Measurements from ENCODE around the gene GNAT1. TPM values are rescaled to one million over a fixed set of nuclear protein-coding genes. Genes with fewer than 3 reads are reported as not detected.

GNAT1 gene
- total RNA-seq, 1 experiment from 2014 or later: 0.13 TPM

- 0 out of 2 replicates have a peak, but pooled peaks have one; percentile 66 for TF ChIP-seq PREB (CRISPR knock-in tag; IDR thresholded peaks at IDR 0.05; ENCODE audit: borderline replicate concordance)
- no peak for TF ChIP-seq ZNF263 (CRISPR knock-in tag; IDR thresholded peaks at IDR 0.05; ENCODE audit: low read depth)
- TF ChIP-seq HMGXB4 (CRISPR knock-in tag; IDR thresholded peaks at IDR 0.05): peak; percentile 77; the same call in 1 of the 2 replicates
- no peak for TF ChIP-seq ATF1 (CRISPR knock-in tag; IDR thresholded peaks at IDR 0.05)
- 0 out of 2 replicates have a peak, but pooled peaks have one; percentile 44 for TF ChIP-seq E2F5 (CRISPR knock-in tag; IDR thresholded peaks at IDR 0.05)
- TF ChIP-seq NR3C1 (CRISPR knock-in tag; conservative IDR thresholded peaks at IDR 0.05; ENCODE audit: low read depth): no peak
- TF ChIP-seq ATF6 (CRISPR knock-in tag; IDR thresholded peaks at IDR 0.05): no peak
- TF ChIP-seq ELF4 (CRISPR knock-in tag; IDR thresholded peaks at IDR 0.05; ENCODE audit: low read depth): no peak
- no peak for TF ChIP-seq AFF4 (CRISPR knock-in tag; IDR thresholded peaks at IDR 0.05; ENCODE audit: borderline replicate concordance)
- no peak for TF ChIP-seq SMAD3 (CRISPR knock-in tag; IDR thresholded peaks at IDR 0.05; ENCODE audit: borderline replicate concordance)
- no peak for TF ChIP-seq AR (CRISPR knock-in tag; IDR thresholded peaks at IDR 0.05)
- no peak for TF ChIP-seq ZNF317 (CRISPR knock-in tag; IDR thresholded peaks at IDR 0.05; ENCODE audit: borderline replicate concordance, low read depth)
- TF ChIP-seq CTCF (IDR thresholded peaks at IDR 0.05): peak; percentile 83
- TF ChIP-seq ZBTB43 (CRISPR knock-in tag; IDR thresholded peaks at IDR 0.05): no peak
- 0 out of 2 replicates have a peak, but pooled peaks have one; percentile 24 for TF ChIP-seq CREB1 (CRISPR knock-in tag; IDR thresholded peaks at IDR 0.05)
- no peak for TF ChIP-seq ZMAT4 (CRISPR knock-in tag; IDR thresholded peaks at IDR 0.05)
- no peak for TF ChIP-seq CDX4 (CRISPR knock-in tag; IDR thresholded peaks at IDR 0.05; ENCODE audit: borderline replicate concordance)
Observed at GRCh38 chr3:50194128-50194902, 2.9 kb downstream of the GNAT1 start (continued).
